KBM-7 (cell line): ENCODE measurements around the gene PANK1.
"Not testable (repeated sequence)": the region's sequence is repeated elsewhere in the genome, so short reads cannot be mapped to it uniquely, and the experiment has no call there.

Source experiments
- DNase-seq: peaks from one replicate; pipeline ENCODE4 v3.0.0-alpha.2; 2015
- in situ Hi-C: fragments of 300-500 bp; cut with MboI; formaldehyde crosslinking; loops from 2 replicates; pipeline ENCODE4 v1.14.3; 2020; ENCODE audit warnings: low sequenced_read_pairs, low pct_unique_long_range_greater_than_20kb, mixed read lengths

The PANK1 gene

GRCh38 chr10:89627830-89628229 is 17.2 kb downstream of the PANK1 start:
- in situ Hi-C loops, result no loop called here
- peak; percentile 20 for DNase-seq

GRCh38 chr10:89625041-89625765 is 19.8 kb downstream of the PANK1 start:
- in situ Hi-C loops, result no loop called here
- DNase-seq, result no peak

GRCh38 chr10:89624020-89624419 is 21.0 kb downstream of the PANK1 start:
- no peak for DNase-seq
- in situ Hi-C loops, result no loop called here

- DNase-seq, result no peak
- in situ Hi-C loops, result no loop called here
Measured at GRCh38 chr10:89622151-89622550, 22.9 kb downstream of the PANK1 start.

- DNase-seq, result no peak
- in situ Hi-C loops, result no loop called here
Measured at GRCh38 chr10:89621438-89621837, 23.6 kb downstream of the PANK1 start.

- in situ Hi-C loops, DNase-seq: not testable (repeated sequence)
Measured at GRCh38 chr10:89620296-89620695, 24.7 kb downstream of the PANK1 start.

- in situ Hi-C loops, result no loop called here
- no peak for DNase-seq
Measured at GRCh38 chr10:89615824-89616223, 29.2 kb downstream of the PANK1 start.

GRCh38 chr10:89615112-89615511 is 29.9 kb downstream of the PANK1 start:
- in situ Hi-C loops, result no loop called here
- no peak for DNase-seq

GRCh38 chr10:89613582-89613981 is 31.5 kb downstream of the PANK1 start:
- DNase-seq, result no peak
- in situ Hi-C loops, result no loop called here

- in situ Hi-C loops, result no loop called here
- DNase-seq, result no peak
Measured at GRCh38 chr10:89611282-89611681, 33.8 kb downstream of the PANK1 start.

GRCh38 chr10:89609833-89610346 is 35.2 kb downstream of the PANK1 start:
- DNase-seq, result no peak
- in situ Hi-C loops, result no loop called here

GRCh38 chr10:89604200-89604599 is 40.8 kb downstream of the PANK1 start:
- no peak for DNase-seq
- in situ Hi-C loops, result no loop called here

- no peak for DNase-seq
- in situ Hi-C loops, result no loop called here
Measured at GRCh38 chr10:89602919-89603318, 42.1 kb downstream of the PANK1 start.

GRCh38 chr10:89601728-89602361 is 43.2 kb downstream of the PANK1 start:
- in situ Hi-C loops, result no loop called here
- no peak for DNase-seq

GRCh38 chr10:89600041-89600440 is 45.0 kb downstream of the PANK1 start:
- in situ Hi-C loops, result no loop called here
- DNase-seq, result no peak

GRCh38 chr10:89593043-89593442 is 52.0 kb downstream of the PANK1 start:
- no peak for DNase-seq
- in situ Hi-C loops, result no loop called here

- in situ Hi-C loops, result no loop called here
- no peak for DNase-seq
Measured at GRCh38 chr10:89592539-89592938, 52.5 kb downstream of the PANK1 start.

GRCh38 chr10:89591796-89592271 is 53.2 kb downstream of the PANK1 start:
- in situ Hi-C loops, result no loop called here
- no peak for DNase-seq

- no peak for DNase-seq
- in situ Hi-C loops, result no loop called here
Measured at GRCh38 chr10:89591111-89591795, 53.8 kb downstream of the PANK1 start.

- in situ Hi-C loops, result no loop called here
- no peak for DNase-seq
Measured at GRCh38 chr10:89590326-89590725, 54.7 kb downstream of the PANK1 start.
